Stimulated activated CD4-positive, alpha-beta T cell treated with anti-CD3 and anti-CD28 coated beads, Interleukin-12 subunit alpha, Interleukin-12 subunit beta, amount 100 ng/mL, for 4 hours (primary cell): ENCODE measurements around the gene FOXP4.

Experiments
- DNase-seq: peaks from one replicate; pipeline ENCODE4 v3.0.0-alpha.2; 2020

Gene FOXP4

DNA sequence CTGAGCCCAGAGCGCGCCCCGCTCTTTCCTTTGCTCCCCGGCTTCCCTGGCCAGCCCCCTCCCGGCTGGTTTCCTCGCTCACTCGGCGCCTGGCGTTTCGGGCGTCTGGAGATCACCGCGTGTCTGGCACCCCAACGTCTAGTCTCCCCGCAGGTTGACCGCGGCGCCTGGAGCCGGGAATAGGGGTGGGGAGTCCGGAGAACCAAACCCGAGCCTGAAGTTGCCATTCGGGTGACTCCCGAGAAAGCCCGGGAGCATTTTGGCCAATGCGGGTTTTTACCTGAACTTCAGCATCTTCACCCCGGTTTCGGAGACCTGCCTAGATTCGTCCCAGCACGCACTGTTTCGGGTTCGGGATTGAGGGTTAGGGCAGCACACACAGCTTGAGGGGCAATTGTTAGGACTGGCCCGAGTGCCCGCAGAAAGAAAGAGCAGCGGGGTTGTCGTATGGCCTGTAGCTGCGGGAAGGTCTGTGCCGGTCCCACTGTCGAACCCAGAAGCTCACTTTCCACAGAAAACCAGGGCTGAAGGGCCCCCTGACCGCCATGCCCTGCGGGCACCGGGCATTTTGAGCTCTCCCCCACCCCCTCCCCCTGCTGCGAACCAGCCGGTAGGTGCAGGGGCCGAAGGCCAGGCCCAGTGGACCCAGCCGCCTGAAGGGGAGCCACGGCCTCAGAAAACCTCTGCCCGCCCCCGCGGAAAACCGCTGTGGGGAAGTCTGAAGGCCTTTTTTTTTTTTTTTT, 2.1 kb downstream of the FOXP4 start:
- peak; percentile 61 for DNase-seq

GRCh38 chr6:41548841-41549642, 2.9 kb downstream of the FOXP4 start:
- no peak for DNase-seq

- no peak for DNase-seq
Observed at GRCh38 chr6:41549673-41550072, 3.5 kb downstream of the FOXP4 start.

DNA sequence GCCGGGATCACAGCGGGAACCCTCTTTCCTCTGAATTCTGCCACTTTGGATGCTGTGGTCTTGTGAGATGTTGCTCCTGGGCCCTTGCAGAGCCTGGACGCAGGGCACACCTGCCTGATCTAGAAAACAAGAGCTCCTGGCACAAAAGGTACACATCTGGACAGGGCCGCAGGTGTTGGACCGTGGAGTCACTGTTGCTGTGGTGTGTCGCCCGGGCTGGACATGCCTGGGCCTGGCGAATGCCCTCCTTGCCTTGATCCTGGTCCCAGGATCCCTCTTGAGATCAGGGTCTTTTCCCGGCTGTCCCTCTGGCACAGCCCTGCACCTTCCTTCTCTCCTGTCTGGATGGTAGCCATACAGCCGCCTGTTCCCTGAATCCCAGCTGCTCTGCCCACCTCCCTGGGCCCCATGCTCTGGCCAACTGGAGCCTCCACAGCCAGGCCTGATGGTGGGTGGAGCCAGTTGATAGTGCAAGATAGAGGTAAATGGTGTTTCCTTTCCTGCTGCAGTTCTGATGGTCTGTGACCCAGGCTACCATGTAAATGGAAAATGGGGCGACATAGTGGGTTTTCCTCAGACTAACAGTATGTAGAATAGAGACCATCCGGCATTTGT, 5.0 kb downstream of the FOXP4 start:
- no peak for DNase-seq

DNA sequence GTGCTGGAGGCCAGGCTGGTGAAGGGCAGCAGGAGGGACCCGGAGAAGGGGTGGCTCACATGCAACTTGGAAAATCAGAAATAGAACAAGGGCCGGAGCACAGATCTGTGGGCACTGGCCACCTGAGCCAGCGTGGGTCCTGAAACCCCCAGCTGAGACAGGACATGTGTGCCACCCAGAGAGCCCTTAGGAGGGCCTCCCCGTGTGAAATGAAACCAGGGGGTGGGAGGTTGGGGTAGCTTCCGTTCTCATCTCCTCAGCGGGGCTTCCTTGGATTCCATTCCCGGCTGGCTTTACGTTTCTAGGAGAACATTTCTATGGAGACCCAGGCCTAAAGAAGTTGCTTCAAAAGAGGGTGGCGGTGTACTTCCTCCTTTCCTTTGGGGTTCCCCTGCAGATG, 5.7 kb downstream of the FOXP4 start:
- no peak for DNase-seq

DNA sequence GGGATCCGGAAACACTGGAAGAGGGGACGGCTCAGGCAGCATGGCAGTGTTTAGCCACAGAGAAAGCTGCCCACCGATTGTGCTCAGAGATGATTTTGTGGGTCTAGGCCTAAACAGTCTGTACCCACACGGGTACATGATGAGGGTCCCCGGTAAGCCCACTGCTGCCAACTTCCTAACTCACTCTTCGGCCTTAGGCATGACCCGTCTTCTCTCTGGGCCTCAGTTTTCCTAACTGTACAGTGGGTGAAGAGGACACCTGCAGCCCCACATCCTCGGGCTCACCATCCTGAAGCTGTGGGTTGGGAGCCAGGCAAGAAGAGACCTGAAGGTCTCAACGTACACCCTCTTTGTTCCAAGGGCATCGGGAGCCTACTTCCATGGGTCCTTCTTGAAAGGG, 6.5 kb downstream of the FOXP4 start:
- no peak for DNase-seq

DNA sequence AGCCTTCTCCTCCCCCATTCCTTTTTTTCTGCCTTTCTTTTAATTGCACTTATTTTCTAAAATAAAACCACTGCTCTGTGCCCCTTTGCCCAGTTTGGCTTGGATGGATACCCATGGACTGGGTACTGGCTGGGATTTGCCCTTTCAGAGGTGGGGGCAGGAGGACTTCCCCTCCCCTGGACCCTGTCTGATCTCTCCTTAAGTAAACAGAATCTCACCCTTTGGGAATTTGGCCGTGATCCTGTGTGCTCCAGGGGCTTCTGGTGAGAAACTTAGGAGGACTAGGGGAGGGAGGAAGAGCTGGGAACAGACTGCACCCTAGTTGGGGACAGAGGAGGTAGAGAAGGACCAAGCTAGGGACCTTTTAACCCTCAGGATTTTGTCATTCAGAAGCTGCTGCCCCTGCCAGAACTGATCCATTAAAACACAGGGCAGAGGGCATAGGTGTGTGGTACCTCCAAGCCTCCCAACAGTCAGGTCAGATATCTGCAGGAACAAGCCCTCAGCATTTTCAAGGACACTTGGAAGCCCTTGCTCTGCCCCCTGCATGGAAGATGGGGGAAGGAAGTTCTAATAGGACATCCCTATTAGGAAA, 7.3 kb downstream of the FOXP4 start:
- no peak for DNase-seq

DNA sequence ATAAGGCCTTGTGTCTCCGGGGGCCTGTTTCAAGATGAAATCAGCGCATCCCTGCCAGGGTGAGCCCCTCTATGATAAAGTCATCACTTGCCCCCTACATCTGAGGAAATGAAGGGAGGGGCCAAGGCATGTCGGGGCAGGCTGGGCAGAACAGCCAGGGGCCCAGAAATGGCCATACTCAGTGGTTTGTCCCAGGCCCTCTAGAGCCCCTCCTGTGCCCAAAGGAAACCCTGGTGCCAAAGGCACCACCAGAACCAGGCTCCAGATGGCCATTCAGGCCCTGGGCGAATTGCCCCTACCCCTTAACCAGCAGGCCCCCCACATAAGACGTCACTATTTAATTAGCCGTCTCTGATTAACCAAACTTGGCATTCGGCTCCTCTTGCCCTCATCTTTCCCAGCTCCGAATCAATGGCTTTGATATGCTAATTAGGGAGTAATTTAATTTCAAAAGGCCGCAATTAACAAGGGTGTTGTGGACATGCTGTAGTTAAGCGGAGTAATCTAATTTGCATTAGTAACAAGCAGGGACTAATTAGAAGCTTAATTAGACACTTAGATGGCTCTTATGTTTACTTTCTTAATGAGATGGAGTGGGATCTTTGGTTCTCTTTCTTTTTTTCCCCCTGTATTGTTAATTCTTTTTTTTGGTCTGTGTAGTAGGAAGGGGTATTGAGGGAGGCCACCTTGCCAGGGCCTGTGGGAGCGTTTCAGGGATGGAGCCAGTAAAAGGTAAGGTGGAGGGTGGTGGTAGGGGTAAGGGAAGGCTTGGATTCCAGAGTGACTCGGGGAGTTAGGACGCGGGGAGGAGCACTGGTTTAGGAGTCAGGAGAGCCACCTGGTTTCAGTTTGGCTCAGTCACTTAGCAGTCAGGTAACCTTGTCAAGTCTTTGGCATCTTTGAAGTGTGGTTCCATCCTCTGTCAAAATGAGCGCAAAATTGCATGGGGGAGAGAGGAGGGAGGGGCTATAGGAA, 9.4 kb downstream of the FOXP4 start:
- no peak for DNase-seq

DNA sequence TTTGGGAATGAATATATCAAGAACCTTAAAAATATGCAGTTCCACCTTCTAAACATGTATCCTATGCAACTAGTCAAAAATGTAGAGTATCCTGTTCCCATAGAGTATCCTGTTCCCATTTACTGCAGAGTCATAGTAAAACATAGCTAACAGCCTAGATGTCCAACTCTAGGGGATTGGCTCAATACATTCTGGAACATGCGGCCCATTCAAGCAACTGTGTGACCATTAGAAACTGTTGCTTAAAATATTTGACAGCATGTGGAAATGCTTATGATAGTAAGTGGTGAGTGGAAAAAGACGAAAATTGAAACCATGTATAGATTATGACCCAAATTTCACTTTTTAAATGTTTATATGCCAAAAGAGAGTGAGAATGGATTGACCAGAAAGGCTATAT, 11.2 kb downstream of the FOXP4 start:
- no peak for DNase-seq

DNA sequence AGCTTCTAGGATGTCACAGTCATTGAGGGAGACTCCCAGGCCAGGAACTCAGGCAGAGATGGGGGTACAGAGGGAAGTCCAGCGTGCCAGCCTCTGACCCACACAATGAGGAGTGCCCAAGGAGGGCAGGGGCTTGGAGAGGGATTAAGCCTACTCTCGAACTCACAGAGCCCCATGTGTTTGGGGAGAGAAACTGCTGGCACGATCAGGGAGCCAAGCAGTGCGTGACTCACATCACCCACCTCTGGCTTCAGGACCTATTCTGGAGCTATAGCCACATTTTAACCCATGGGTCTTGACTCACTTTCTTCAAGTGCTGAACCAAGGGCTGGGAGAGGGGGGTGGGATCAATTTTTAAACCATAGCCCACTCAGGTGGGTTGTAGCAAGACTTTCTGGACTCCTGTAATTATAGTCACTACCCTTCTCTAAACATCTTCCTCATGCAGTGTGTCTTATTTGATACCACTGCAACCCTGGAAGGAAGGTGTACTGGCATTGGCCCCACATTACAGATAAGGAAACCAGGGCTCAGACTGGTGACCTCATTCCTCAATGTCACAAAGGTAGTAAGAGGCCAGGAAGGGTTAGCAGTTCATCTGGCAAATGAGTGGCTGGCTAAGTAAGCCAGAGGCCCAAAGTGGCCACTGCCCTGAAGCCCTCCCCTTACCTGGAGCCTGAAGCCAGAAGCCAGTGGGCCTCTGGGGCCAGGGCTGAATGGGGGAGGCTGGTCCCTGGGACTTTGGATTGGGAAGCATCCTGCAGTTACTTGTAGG, 12.0 kb downstream of the FOXP4 start:
- no peak for DNase-seq

DNA sequence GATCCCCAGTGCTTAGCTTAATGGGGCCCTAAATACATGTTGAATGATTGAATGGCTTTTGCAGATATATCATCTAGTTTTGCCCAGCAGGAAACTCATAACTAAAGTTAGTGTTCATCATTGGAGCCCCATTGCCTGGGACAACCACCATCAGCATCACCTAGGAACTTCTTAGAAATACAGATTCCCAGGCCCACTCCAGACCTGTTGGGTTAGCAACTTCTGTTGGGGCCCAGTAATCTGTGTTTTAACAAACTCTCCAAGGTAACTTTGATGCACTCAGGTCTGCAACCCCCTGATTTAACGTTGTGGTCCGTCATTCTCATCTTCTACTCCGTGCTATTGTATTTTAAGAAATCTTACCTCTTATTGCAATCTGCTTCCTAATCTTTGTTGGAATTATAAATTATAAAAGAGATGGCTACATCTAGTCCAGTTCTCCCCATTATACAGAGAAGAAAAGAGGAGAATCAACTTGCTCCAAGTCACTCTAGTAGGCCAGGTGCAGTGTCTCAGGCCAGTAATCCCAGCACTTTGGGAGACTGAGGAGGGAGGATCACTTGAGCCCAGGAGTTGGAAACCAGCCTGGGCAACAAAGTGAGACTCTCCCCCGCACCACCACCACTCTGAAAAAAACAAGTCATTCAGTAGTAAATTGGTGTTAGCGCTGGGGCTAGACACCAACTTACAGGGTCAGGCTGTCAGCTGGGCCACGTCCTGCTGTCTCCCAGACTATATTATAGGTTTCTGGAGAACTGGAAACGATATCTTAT, 13.7 kb downstream of the FOXP4 start:
- DNase-seq: no peak

- peak; percentile 75 for DNase-seq
Observed at GRCh38 chr6:41560431-41561192, 14.4 kb downstream of the FOXP4 start.

DNA sequence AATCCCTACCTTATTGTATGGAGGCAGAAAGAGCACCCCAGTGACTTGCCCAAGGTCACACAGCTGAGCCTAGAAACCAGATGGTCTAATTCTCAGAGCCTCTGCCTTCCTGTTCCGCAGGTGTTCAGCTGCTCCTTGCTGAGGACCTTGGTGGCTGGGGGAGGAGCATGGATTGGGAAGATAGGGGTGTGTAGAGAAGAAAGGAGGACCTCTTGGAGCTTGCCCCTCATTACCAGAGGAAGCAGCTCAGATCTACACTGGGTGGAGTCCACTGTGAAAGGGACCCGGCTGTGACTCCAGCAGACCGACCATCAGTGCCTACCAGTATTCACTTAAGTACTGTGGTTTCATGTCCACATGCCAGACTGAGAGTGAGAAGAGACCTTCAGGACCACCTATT, 15.2 kb downstream of the FOXP4 start:
- DNase-seq: no peak

- DNase-seq: no peak
Observed at GRCh38 chr6:41561931-41562911, 16.0 kb downstream of the FOXP4 start.

DNA sequence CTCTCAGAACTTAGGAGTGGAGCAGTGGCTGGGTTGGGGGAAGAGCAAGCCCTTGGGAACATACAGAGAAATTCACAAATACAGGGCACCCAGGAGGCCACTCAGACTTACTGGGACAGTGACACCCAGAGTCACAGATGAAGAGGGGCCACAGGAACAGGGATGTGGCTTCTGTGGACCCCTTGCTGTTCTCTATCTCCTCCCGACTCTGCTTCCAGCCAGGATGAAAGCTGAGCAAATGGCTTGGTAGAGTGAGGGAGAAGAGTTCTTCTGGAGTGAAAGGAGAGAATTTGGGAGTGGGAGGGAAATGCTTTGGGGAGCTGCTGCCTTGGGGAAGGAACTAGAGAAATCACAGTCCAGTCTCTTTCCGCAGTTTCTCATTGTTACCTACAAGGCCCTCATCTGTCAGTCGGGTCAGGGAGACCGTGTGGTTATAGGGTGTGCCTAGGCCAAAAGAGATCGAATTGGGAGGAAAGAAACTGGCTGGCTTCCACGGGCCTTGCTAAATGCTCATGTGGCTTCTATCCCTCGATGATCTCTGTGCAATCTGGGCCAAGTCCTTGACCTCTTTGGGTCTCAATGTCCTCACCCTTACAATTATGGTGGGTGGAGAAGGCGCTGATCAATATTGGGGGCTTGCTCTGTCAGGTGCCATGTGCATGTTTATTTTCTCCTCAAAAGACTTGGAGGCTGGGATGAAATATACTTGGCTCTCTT, 17.0 kb downstream of the FOXP4 start:
- no peak for DNase-seq

DNA sequence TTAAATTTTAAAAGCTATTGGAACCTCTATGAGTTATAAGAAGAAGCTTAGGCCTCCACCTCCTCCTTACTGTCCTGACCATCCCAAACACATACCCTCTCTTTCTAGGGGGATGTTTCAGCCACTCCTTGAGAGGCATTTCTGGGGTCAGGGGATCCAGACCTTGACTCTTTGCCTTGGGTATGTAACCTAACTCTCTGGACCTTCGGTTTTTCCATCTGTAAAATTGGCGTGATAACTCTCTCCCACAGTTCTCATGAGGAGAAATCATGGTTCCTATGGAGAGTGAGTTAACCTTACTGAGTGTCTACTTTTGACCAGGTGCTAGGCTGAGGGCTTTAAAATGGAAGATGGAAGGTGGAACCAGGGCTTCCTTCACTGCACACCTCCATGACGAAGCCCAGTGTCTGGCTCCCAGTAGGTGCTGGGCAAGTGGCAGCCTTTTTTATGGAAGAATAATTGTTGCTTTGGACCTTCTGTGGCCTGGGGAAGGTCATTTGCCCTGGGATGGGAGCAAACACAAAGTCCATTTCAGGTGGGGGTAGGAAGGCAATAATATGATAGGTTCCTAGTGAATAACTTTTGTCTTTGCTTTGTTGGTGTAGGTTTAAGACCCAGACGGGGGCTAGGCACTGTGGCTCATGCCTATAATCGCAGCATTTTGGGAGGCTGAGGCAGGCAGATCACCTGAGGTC, 18.4 kb downstream of the FOXP4 start:
- DNase-seq: no peak

- DNase-seq: no peak
Observed at GRCh38 chr6:41565701-41566100, 19.5 kb downstream of the FOXP4 start.
